ENCODE measurements around the gene KLHL7. TPM values are rescaled to one million over a fixed set of nuclear protein-coding genes. Genes with fewer than 3 reads are reported as not detected.

The KLHL7 gene
- total RNA-seq, 1 experiment from 2014 or later = 35.8 TPM

GRCh38 chr7:23117841-23118240 lies 12.3 kb downstream of the KLHL7 start:
- Histone ChIP-seq H3K4me3 (ENCODE audit: low read depth, low read length) (no peak overlapping the region), H3K36me3 (ENCODE audit: control insufficient read depth, insufficient read depth, low read length) (no peaks in the 10 kb centered on the region), H3K4me1 (no peaks in the 10 kb centered on the region), H3K9me3 (no peaks in the 10 kb centered on the region), H3K27me3 (replicated peaks; ENCODE audit: control insufficient read depth, insufficient read depth, low read length) (no peaks in the 10 kb centered on the region)
- intact Hi-C loops (cut with micrococcal nuclease; ENCODE audit: unreplicated experiment) = no loop called here
- Mint-ChIP-seq H3K4me1 (ENCODE audit: low read depth, unreplicated experiment) (no peaks in the 10 kb centered on the region), H3K36me3 (ENCODE audit: insufficient read depth, unreplicated experiment) (no peaks in the 10 kb centered on the region), H3K27me3 (ENCODE audit: insufficient read depth, unreplicated experiment) (no peaks in the 10 kb centered on the region), H3K9me3 (ENCODE audit: unreplicated experiment) (no peaks in the 10 kb centered on the region), H3K27ac (ENCODE audit: unreplicated experiment) (no peak overlapping the region), H3K4me3 (ENCODE audit: unreplicated experiment) (no peak overlapping the region)
- TF ChIP-seq, protein P1, sequence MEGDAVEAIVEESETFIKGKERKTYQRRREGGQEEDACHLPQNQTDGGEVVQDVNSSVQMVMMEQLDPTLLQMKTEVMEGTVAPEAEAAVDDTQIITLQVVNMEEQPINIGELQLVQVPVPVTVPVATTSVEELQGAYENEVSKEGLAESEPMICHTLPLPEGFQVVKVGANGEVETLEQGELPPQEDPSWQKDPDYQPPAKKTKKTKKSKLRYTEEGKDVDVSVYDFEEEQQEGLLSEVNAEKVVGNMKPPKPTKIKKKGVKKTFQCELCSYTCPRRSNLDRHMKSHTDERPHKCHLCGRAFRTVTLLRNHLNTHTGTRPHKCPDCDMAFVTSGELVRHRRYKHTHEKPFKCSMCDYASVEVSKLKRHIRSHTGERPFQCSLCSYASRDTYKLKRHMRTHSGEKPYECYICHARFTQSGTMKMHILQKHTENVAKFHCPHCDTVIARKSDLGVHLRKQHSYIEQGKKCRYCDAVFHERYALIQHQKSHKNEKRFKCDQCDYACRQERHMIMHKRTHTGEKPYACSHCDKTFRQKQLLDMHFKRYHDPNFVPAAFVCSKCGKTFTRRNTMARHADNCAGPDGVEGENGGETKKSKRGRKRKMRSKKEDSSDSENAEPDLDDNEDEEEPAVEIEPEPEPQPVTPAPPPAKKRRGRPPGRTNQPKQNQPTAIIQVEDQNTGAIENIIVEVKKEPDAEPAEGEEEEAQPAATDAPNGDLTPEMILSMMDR (IDR thresholded peaks at IDR 0.05; ENCODE audit: insufficient read depth in 1 of 2, low read depth in 1 of 2, low read length in 1 of 2, severe bottlenecking in 1 of 2, unreplicated experiment in 1 of 2) = no peak
- ChIA-PET CTCF (no interaction called here), POLR2A (no interaction called here)
- DNase-seq = no peak
- no TSS peak for BruUV-seq (replicated peaks)

DNA sequence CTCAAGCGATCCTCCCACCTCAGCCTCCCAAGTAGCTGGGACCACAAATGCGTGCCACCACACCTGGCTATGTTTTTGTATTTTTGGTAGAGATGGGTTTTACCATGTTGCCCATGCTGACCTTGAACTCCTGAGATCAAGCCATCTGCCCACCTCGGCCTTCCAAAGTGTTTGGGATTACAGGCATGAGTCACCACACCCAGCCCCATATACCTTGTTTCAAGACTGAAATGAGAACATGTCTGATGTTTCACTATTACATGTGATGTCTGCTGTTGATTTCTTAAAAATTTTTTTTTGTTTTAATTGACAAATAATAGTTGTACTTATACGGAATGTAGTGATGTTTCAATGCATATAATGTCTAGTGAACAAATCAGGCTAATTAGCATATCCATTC lies 14.5 kb downstream of the KLHL7 start:
- H3K9me3 ChIP-seq = no peaks in the 10 kb centered on the region
- ChIA-PET POLR2A (no interaction called here), CTCF (interaction anchor here (0.7 kb wide), 1 partner anchor 92 kb away, joined by 3 read pairs; no protein-coding TSS in a partner anchor)
- Mint-ChIP-seq H3K27ac (ENCODE audit: unreplicated experiment) (no peak overlapping the region), H3K4me3 (ENCODE audit: unreplicated experiment) (no peak overlapping the region), H3K4me1 (ENCODE audit: low read depth, unreplicated experiment) (no peaks in the 10 kb centered on the region), H3K36me3 (ENCODE audit: insufficient read depth, unreplicated experiment) (no peaks in the 10 kb centered on the region), H3K9me3 (ENCODE audit: unreplicated experiment) (no peaks in the 10 kb centered on the region), H3K27me3 (ENCODE audit: insufficient read depth, unreplicated experiment) (no peaks in the 10 kb centered on the region)
- no peak for DNase-seq
- no TSS peak for BruUV-seq (replicated peaks)
- no peaks in the 10 kb centered on the region for H3K4me1 ChIP-seq
- intact Hi-C loops (cut with micrococcal nuclease; ENCODE audit: unreplicated experiment) = no loop called here
- TF ChIP-seq, protein P1 (IDR thresholded peaks at IDR 0.05; ENCODE audit: insufficient read depth in 1 of 2, low read depth in 1 of 2, low read length in 1 of 2, severe bottlenecking in 1 of 2, unreplicated experiment in 1 of 2) = no peak
- H3K4me3 ChIP-seq (ENCODE audit: low read depth, low read length) = no peak overlapping the region
- H3K27me3 ChIP-seq (replicated peaks; ENCODE audit: control insufficient read depth, insufficient read depth, low read length) = no peaks in the 10 kb centered on the region
- no peaks in the 10 kb centered on the region for H3K36me3 ChIP-seq (ENCODE audit: control insufficient read depth, insufficient read depth, low read length)

DNA sequence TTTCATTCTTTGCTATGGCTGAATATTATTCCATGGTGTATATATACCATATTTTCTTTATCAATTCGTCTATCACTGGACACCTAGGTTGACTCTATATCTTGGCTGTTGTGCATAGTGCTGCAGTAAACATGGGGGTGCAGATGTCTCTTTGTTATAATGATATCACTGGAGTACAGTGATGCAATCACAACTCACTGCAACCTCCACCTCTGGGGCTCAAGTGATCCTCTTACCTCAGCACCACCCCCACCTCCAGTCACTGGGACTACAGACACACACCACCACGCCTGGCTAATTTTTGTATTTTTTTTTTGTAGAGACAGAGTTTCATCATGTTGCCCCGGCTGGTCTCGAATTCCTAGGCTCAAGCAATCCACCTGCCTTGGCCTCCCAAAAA lies 15.6 kb downstream of the KLHL7 start:
- Histone ChIP-seq H3K4me3 (ENCODE audit: low read depth, low read length) (no peak overlapping the region), H3K27me3 (replicated peaks; ENCODE audit: control insufficient read depth, insufficient read depth, low read length) (no peaks in the 10 kb centered on the region), H3K36me3 (ENCODE audit: control insufficient read depth, insufficient read depth, low read length) (no peaks in the 10 kb centered on the region), H3K9me3 (no peaks in the 10 kb centered on the region), H3K4me1 (no peaks in the 10 kb centered on the region)
- Mint-ChIP-seq H3K36me3 (ENCODE audit: insufficient read depth, unreplicated experiment) (no peaks in the 10 kb centered on the region), H3K27ac (ENCODE audit: unreplicated experiment) (no peak overlapping the region), H3K4me3 (ENCODE audit: unreplicated experiment) (no peak overlapping the region), H3K27me3 (ENCODE audit: insufficient read depth, unreplicated experiment) (no peaks in the 10 kb centered on the region), H3K4me1 (ENCODE audit: low read depth, unreplicated experiment) (no peaks in the 10 kb centered on the region), H3K9me3 (ENCODE audit: unreplicated experiment) (no peaks in the 10 kb centered on the region)
- POLR2A ChIA-PET = interaction anchor here (0.6 kb wide), 1 partner anchor 252 kb away, joined by 3 read pairs; no protein-coding TSS in a partner anchor
- intact Hi-C loops (cut with micrococcal nuclease; ENCODE audit: unreplicated experiment) = no loop called here
- BruUV-seq (replicated peaks) = no TSS peak
- CTCF ChIA-PET = no interaction called here
- TF ChIP-seq, protein P1 (IDR thresholded peaks at IDR 0.05; ENCODE audit: insufficient read depth in 1 of 2, low read depth in 1 of 2, low read length in 1 of 2, severe bottlenecking in 1 of 2, unreplicated experiment in 1 of 2) = no peak
- no peak for DNase-seq
